GM20000 (cell line): ENCODE results near the gene TMEM120B.

Experiments
- DNase-seq: peaks from one replicate; pipeline ENCODE4 v3.0.0; 2012; ENCODE audit warnings: low spot score
- TF ChIP-seq, protein P1 (sequence below): IDR thresholded peaks from 2 replicates; pipeline ENCODE4 v1.5.1; 2012; ENCODE audit warnings: mild to moderate bottlenecking, control low read depth; ENCODE audit errors: extremely low read depth, missing control alignments

The TMEM120B gene

DNA sequence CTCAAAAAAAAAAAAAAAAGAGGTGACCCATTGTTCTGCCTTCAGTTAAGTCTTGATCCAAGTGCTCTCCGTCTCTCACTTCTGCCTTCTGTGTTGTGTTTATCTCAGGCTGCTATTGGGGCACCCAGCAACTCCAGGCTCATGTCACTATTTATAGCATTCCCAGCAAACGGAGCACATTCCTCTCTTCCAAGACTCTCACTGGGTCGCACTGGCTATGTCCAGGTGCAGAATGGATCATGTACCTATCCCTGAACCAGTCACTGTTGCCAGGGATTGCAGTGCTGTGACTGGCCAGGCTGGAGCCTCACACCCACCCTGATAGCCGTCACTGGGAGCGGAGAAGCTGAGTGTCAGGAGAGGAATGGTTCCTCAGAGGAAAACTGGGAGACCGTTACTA, 49.7 kb downstream of the TMEM120B start:
- DNase-seq, result no peak
- TF ChIP-seq, protein P1, sequence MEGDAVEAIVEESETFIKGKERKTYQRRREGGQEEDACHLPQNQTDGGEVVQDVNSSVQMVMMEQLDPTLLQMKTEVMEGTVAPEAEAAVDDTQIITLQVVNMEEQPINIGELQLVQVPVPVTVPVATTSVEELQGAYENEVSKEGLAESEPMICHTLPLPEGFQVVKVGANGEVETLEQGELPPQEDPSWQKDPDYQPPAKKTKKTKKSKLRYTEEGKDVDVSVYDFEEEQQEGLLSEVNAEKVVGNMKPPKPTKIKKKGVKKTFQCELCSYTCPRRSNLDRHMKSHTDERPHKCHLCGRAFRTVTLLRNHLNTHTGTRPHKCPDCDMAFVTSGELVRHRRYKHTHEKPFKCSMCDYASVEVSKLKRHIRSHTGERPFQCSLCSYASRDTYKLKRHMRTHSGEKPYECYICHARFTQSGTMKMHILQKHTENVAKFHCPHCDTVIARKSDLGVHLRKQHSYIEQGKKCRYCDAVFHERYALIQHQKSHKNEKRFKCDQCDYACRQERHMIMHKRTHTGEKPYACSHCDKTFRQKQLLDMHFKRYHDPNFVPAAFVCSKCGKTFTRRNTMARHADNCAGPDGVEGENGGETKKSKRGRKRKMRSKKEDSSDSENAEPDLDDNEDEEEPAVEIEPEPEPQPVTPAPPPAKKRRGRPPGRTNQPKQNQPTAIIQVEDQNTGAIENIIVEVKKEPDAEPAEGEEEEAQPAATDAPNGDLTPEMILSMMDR, result no peak

- TF ChIP-seq, protein P1, result no peak
- DNase-seq, result no peak
Observed at GRCh38 chr12:121764808-121765207, 52.3 kb downstream of the TMEM120B start.

DNA sequence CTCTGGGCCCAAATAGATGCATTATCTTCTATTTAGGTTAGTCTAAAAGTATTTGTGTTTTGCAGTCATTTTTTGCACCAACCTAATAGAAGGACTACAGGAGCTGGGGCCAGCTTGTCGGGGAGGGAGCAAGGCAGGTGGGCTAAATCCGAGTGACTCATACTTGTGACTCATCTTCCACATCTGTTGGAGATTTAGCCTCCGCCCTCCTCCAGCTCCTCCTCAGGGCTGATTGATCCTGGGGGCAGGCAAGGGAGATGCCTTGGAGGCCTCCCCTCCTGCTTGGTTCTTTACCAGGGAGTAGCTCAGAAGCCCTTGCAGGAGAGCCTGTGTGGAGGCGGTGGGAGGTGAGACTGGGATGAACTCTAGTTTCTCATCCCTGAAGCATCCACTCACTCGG, 53.0 kb downstream of the TMEM120B start:
- DNase-seq, result no peak
- TF ChIP-seq, protein P1, result no peak

- TF ChIP-seq, protein P1, result no peak
- DNase-seq, result no peak
Observed at GRCh38 chr12:121766290-121767039, 53.9 kb downstream of the TMEM120B start.

DNA sequence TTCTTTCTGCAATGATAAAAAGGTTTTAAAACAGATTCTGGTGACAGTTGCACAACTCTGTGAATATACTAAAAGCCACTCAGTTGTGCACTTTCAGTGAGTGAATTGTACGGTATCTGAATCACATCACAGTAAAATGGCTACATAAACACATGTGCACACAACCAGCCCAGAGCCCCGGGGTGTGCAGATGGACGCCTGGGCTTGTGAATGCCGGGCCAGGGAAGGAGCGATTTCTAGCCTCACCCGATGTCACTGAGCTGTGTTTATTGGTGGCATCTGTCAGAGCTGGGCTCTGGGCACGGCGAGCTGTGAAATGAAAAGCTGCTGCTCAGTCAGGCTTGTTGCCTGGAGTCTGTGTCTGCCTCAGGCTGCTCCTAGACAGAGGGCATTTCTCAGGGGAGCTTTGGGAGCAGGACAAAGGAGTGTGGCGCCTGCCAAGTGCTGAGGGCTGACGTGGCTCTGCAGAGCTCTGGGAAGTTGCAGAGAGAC, 55.0 kb downstream of the TMEM120B start:
- TF ChIP-seq, protein P1, result no peak
- DNase-seq, result no peak

- DNase-seq, result no peak
- TF ChIP-seq, protein P1, result no peak
Observed at GRCh38 chr12:121769297-121769830, 56.8 kb downstream of the TMEM120B start.

DNA sequence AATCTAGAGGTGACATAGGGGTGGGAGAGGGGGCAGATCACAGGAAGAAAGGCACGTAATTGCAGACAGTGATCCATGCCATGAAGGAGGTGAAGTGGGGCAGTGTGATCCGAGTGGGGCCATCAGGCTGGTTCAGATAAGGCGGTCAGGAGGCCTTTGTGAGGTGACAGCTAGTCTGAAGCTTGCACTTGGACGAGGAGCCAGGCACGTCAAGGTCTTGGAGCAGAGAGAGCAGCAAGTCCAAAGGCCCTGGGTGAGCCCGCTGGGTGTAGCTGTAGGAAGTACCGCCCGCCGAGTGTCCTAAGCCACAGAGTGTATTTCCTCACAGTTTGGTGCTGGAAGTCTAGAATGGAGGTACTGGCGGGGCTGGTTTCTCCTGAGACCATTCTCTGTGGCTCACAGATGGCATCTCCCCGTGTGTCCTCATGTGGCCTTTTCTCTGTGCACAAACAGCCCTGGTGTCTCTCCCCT, 57.3 kb downstream of the TMEM120B start:
- no peak for DNase-seq
- TF ChIP-seq, protein P1, result no peak
